ENCODE results near the gene ZFR2.

DNA sequence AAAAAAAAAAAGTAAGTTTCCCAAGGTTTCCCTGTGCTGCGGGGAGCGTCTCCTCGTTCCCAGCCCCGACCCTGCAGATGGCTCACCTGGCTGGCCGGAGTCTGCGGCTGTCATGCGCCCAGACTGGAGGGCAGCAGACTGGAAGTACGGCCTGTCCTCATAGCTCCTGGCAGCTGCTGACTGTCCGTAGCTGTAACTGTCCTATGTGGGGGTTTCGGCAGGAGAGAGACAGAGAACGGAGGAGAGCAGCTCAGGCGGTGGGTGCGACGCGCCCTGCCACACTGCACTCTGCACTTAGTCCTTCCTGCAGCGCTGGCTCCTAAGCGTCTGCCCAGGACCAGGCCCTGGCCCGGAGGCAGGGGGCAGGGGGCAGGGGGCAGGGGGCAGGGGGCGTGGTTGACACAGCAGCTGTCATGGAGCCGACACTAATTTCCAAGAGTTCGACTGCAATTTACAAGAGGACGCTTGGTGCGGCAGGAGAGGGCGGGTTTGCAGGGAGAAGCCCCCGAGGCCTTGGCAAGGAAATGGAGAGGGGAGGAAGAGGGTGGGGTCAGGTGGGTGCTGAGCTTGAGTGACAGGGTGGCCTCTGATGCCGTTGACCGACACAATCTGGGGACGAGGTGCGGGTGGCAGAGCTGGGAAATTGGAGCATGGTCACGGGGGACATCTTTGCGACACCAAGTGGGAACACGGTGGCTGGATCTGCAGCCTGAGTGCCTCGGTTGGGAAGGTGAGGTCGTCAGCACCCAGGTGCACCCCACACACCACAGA, 35.1 kb downstream of the ZFR2 start:
- TF ChIP-seq, protein P1, sequence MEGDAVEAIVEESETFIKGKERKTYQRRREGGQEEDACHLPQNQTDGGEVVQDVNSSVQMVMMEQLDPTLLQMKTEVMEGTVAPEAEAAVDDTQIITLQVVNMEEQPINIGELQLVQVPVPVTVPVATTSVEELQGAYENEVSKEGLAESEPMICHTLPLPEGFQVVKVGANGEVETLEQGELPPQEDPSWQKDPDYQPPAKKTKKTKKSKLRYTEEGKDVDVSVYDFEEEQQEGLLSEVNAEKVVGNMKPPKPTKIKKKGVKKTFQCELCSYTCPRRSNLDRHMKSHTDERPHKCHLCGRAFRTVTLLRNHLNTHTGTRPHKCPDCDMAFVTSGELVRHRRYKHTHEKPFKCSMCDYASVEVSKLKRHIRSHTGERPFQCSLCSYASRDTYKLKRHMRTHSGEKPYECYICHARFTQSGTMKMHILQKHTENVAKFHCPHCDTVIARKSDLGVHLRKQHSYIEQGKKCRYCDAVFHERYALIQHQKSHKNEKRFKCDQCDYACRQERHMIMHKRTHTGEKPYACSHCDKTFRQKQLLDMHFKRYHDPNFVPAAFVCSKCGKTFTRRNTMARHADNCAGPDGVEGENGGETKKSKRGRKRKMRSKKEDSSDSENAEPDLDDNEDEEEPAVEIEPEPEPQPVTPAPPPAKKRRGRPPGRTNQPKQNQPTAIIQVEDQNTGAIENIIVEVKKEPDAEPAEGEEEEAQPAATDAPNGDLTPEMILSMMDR (IDR thresholded peaks at IDR 0.05), result no peak
- TF ChIP-seq POLR2A (IDR thresholded peaks at IDR 0.05), result no peak
